ENCODE data around the gene NPY. TPM values are rescaled to one million over a fixed set of nuclear protein-coding genes. Genes with fewer than 3 reads are reported as not detected.

NPY gene
- total and polyA plus RNA-seq, 2 of the 4 experiments (the other 2 are of a cell fraction) = not detected

DNA sequence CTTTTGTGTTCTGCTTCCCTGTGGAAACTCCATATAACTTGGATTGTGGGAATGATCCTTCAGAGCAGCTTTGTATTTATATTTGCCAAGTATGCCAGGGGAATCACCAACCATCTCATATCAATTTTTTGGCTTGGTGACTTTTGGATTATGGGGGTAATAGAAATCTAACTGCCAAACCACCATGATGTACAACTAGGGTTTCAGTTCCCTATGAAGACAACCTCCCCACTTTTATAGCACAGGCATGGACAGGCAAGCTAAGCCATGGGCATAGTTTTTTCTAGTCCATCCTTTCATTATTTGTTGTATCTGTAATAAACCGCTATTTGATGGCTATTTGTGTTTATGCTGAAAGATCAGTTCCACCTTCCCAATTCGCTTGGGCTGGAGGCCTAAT is 17.7 kb downstream of the NPY start:
- no peak overlapping the region for H4K5ac ChIP-seq (ENCODE audit: low read depth, low read length)
- intact Hi-C loops (cut with micrococcal nuclease) (no loop called here), in situ Hi-C loops (cut with MboI; ENCODE audit: low sequenced_read_pairs) (no loop called here), dilution Hi-C loops (cut with HindIII; ENCODE audit: low sequenced_read_pairs, unreplicated experiment) (no loop called here)
- H4K20me1 ChIP-seq (ENCODE audit: insufficient read depth, low read length) = no peaks in the 10 kb centered on the region
- H3K36me3 ChIP-seq (ENCODE audit: control insufficient read depth, insufficient read depth, low read length) = no peaks in the 10 kb centered on the region
- no peaks in the 10 kb centered on the region for H3K4me1 ChIP-seq (ENCODE audit: control insufficient read depth, insufficient read depth, low read length)
- no peak for TF ChIP-seq RFX5 (IDR thresholded peaks at IDR 0.05; ENCODE audit: low read depth, low read length)
- no peak for TF ChIP-seq MAFK (IDR thresholded peaks at IDR 0.05; ENCODE audit: low read depth, low read length)
- TF ChIP-seq BHLHE40 (IDR thresholded peaks at IDR 0.05; ENCODE audit: low read depth, low read length) = no peak
- no peak for TF ChIP-seq ELK1 (IDR thresholded peaks at IDR 0.05; ENCODE audit: borderline replicate concordance, low read depth, low read length)
- no peak for TF ChIP-seq RCOR1 (IDR thresholded peaks at IDR 0.05; ENCODE audit: insufficient replicate concordance, low read length)
- no peak for TF ChIP-seq POLR2A (IDR thresholded peaks at IDR 0.05; ENCODE audit: low read depth, low read length)
- TF ChIP-seq SMC3 (IDR thresholded peaks at IDR 0.05; ENCODE audit: low read depth, low read length) = no peak
- TF ChIP-seq RAD21 (IDR thresholded peaks at IDR 0.05; ENCODE audit: low read length) = no peak
- TF ChIP-seq NFE2L2 (IDR thresholded peaks at IDR 0.05; ENCODE audit: low read depth, low read length) = no peak
- no peak for TF ChIP-seq MXI1 (IDR thresholded peaks at IDR 0.05; ENCODE audit: borderline replicate concordance, low read depth, low read length)
- TF ChIP-seq USF2 (IDR thresholded peaks at IDR 0.05; ENCODE audit: low read depth, low read length) = no peak
- H2BK5ac ChIP-seq (ENCODE audit: low read depth, low read length, poor library complexity, severe bottlenecking) = no peak overlapping the region
- no peak overlapping the region for H3K27ac ChIP-seq (ENCODE audit: insufficient read depth, low read length)
- ChIA-PET POLR2A (ENCODE audit: unreplicated experiment) (no interaction called here), CTCF (no interaction called here)
- H2AFZ ChIP-seq (replicated peaks; ENCODE audit: low read length, poor library complexity) = no peak overlapping the region
- no TSS peak for BruUV-seq (replicated peaks)
- no peak overlapping the region for H3K4me2 ChIP-seq (ENCODE audit: low read depth, low read length)
- no peak overlapping the region for H3K23ac ChIP-seq (ENCODE audit: low read depth, low read length)
- no peaks in the 10 kb centered on the region for H3K9me1 ChIP-seq (ENCODE audit: insufficient read depth, low read length)
- H4K8ac ChIP-seq (ENCODE audit: low read depth in 2 of 2, low read length in 2 of 2) = no peak overlapping the region
- no peak overlapping the region for H3K4ac ChIP-seq (ENCODE audit: low read depth, low read length)
- H3K18ac ChIP-seq (ENCODE audit: low read depth, low read length) = no peak overlapping the region
- H3K27me3 ChIP-seq (ENCODE audit: control insufficient read depth, insufficient read depth, low read length) = no peaks in the 10 kb centered on the region
- no peak overlapping the region for H3K4me3 ChIP-seq (ENCODE audit: insufficient read depth, low read depth, low read length)
- H2AK9ac ChIP-seq (replicated peaks; ENCODE audit: low read depth, low read length, poor library complexity) = no peak overlapping the region
- no peak overlapping the region for H3K56ac ChIP-seq (ENCODE audit: extremely low read depth, insufficient read depth, low read length)
- no peak overlapping the region for H2BK20ac ChIP-seq (ENCODE audit: low read depth, low read length)
- no peak overlapping the region for H3K14ac ChIP-seq (replicated peaks; ENCODE audit: low read depth, low read length)
- no peak overlapping the region for H3K9ac ChIP-seq (ENCODE audit: low read depth, low read length)
- no peak overlapping the region for H2BK15ac ChIP-seq (ENCODE audit: low read depth, low read length)
- H3K79me1 ChIP-seq (ENCODE audit: low read depth in 1 of 2, low read length in 2 of 2) = no peaks in the 10 kb centered on the region
- no peak overlapping the region for H2AK5ac ChIP-seq (ENCODE audit: low read depth, low read length)
- no CpG with 5 or more reads among the region's 2 CpGs for WGBS, 2 experiments (ENCODE audit: extremely low coverage in 2 of 2, insufficient read length in 1 of 2)
- H3K9me3 ChIP-seq (ENCODE audit: control insufficient read depth, insufficient read depth, low read length) = no peaks in the 10 kb centered on the region
- ATAC-seq (ENCODE audit: low read depth) = no peak
- no peak for DNase-seq
- no peak overlapping the region for H2BK120ac ChIP-seq (ENCODE audit: low read depth, low read length)
- no peak overlapping the region for H4K91ac ChIP-seq (ENCODE audit: insufficient read depth, low read depth, low read length)

Measured in IMR-90 (cell line).